Inflammatory macrophage treated with lipopolysaccharide for 1 hour (primary cell): ENCODE measurements around the gene HCLS1.
"Not testable (repeated sequence)": the region's sequence is repeated elsewhere in the genome, so short reads cannot be mapped to it uniquely, and the experiment has no call there.

Source experiments
- DNase-seq, 2 donors: peaks; one replicate each; pipeline ENCODE4 v3.0.0-alpha.2; 2020 to 2022

The HCLS1 gene

GRCh38 chr3:121660356-121661171 lies at the start of gene HCLS1:
Gene HCLS1, minus strand, starts transcription at chr3:121660903. Its CDS starts 2,556 bp downstream, at chr3:121658347.
- peak; percentile 83 for DNase-seq

GRCh38 chr3:121710347-121710746 lies 49.6 kb upstream of the HCLS1 start:
- no peak for DNase-seq

- no peak for DNase-seq
These were observed 47.0 kb upstream of the HCLS1 start for GRCh38 chr3:121707531-121708273.

GRCh38 chr3:121705541-121705940 lies 44.8 kb upstream of the HCLS1 start:
- DNase-seq, result no peak

GRCh38 chr3:121703973-121704372 lies 43.3 kb upstream of the HCLS1 start:
- DNase-seq, result no peak

GRCh38 chr3:121698901-121699300 lies 38.2 kb upstream of the HCLS1 start:
- DNase-seq, result no peak

GRCh38 chr3:121698476-121698875 lies 37.8 kb upstream of the HCLS1 start:
- DNase-seq, result no peak

- no peak for DNase-seq
These were observed 35.5 kb upstream of the HCLS1 start for GRCh38 chr3:121696186-121696585.

GRCh38 chr3:121692010-121692699 lies 31.5 kb upstream of the HCLS1 start:
- DNase-seq, result no peak

GRCh38 chr3:121690777-121691405 lies 30.2 kb upstream of the HCLS1 start:
- DNase-seq, result no peak

GRCh38 chr3:121688747-121689146 lies 28.0 kb upstream of the HCLS1 start:
- not testable (repeated sequence) for DNase-seq

- no peak for DNase-seq
These were observed 21.1 kb upstream of the HCLS1 start for GRCh38 chr3:121681792-121682191.

GRCh38 chr3:121677141-121677540 lies 16.4 kb upstream of the HCLS1 start:
- DNase-seq, result no peak

GRCh38 chr3:121670676-121671075 lies 10.0 kb upstream of the HCLS1 start:
- no peak for DNase-seq

- peak; percentile 19 to 43 for DNase-seq
These were observed 6.6 kb upstream of the HCLS1 start for GRCh38 chr3:121667333-121667732.

- no peak for DNase-seq
These were observed 4.8 kb upstream of the HCLS1 start for GRCh38 chr3:121665488-121665887.

- DNase-seq, result no peak
These were observed 2.6 kb upstream of the HCLS1 start for GRCh38 chr3:121663171-121663847.

GRCh38 chr3:121662742-121663141 lies 2.0 kb upstream of the HCLS1 start:
- DNase-seq, result no peak

- DNase-seq, result no peak
These were observed 673 bp upstream of the HCLS1 start for GRCh38 chr3:121661376-121661775.

GRCh38 chr3:121659586-121659985 lies 1.1 kb downstream of the HCLS1 start:
- peak in 1 of 2 donors; percentile 18 for DNase-seq

- no peak for DNase-seq
These were observed 1.8 kb downstream of the HCLS1 start for GRCh38 chr3:121658716-121659435.
